Upper lobe of right lung (tissue), 1 donor: ENCODE measurements around the gene CCDC85C. TPM values are rescaled to one million over a fixed set of nuclear protein-coding genes. Genes with fewer than 3 reads are reported as not detected.

Experiments
- ATAC-seq: fragments of 200-7000 bp; cut with Tn5 transposase; one replicate; pipeline ENCODE4 v1.9.1; 2020; ENCODE audit warnings: mild to moderate bottlenecking, moderate library complexity
- DNase-seq: peaks from one replicate; pipeline ENCODE4 v3.0.0-alpha.2; 2020
- H3K27ac ChIP-seq: fragments of 200-600 bp; one replicate; pipeline ENCODE4 v1.8.0; 2022
- H3K27me3 ChIP-seq: fragments of 200-600 bp; one replicate; pipeline ENCODE4 v1.8.0; 2022; ENCODE audit warnings: mild to moderate bottlenecking
- H3K36me3 ChIP-seq: fragments of 200-600 bp; one replicate; pipeline ENCODE4 v1.8.0; 2022
- H3K4me1 ChIP-seq: fragments of 200-600 bp; one replicate; pipeline ENCODE4 v1.8.0; 2022
- H3K4me3 ChIP-seq: fragments of 200-600 bp; one replicate; pipeline ENCODE4 v1.8.0; 2022; ENCODE audit warnings: mild to moderate bottlenecking
- H3K9me3 ChIP-seq: fragments of 200-600 bp; one replicate; pipeline ENCODE4 v1.8.0; 2022
- CTCF ChIP-seq: fragments of 200-600 bp; IDR thresholded peaks from one replicate; pipeline ENCODE4 v1.8.0; 2022; ENCODE audit warnings: antibody characterized with exemption
- intact Hi-C: fragments of 100-400 bp; cut with DNase I; formaldehyde crosslinking; loops from one replicate; pipeline ENCODE4 v1.11.0; 2022
- total RNA-seq: library from RNA; stranded (reverse); fragmentation: NEBNext Ultra II Directional; extraction: Animal tissue kit (Norgen Biotek cat#: 25700); gene quantifications from one replicate; pipeline ENCODE4 v1.2.1, GENCODE V29; 2021
- donor health status: DM: no; HTN: yes; CAD: no; lungs with severe emphysema.

Gene CCDC85C
- total RNA-seq, 1 donor from 2014 or later = 22.6 TPM

GRCh38 chr14:99569725-99570543, 34.1 kb downstream of the CCDC85C start:
- intact Hi-C loops = no loop called here
- DNase-seq (no peak), ATAC-seq (no peak)
- Histone ChIP-seq H3K36me3 (no peaks in the 10 kb centered on the region), H3K4me1 (peaks cover 62% of the 10 kb centered on the region), H3K9me3 (no peaks in the 10 kb centered on the region), H3K27me3 (no peaks in the 10 kb centered on the region), H3K4me3 (no peak overlapping the region), H3K27ac (no peak overlapping the region)
- no peak for TF ChIP-seq CTCF

GRCh38 chr14:99568567-99569560, 35.1 kb downstream of the CCDC85C start:
- Histone ChIP-seq H3K36me3 (no peaks in the 10 kb centered on the region), H3K9me3 (no peaks in the 10 kb centered on the region), H3K27ac (no peak overlapping the region), H3K4me1 (peaks cover 58% of the 10 kb centered on the region), H3K4me3 (no peak overlapping the region), H3K27me3 (no peaks in the 10 kb centered on the region)
- DNase-seq = no peak
- intact Hi-C loops = no loop called here
- no peak for ATAC-seq
- TF ChIP-seq CTCF = no peak

GRCh38 chr14:99566390-99567354, 37.3 kb downstream of the CCDC85C start:
- no peak overlapping the region for H3K4me3 ChIP-seq
- no peaks in the 10 kb centered on the region for H3K27me3 ChIP-seq
- no peaks in the 10 kb centered on the region for H3K9me3 ChIP-seq
- H3K27ac ChIP-seq = no peak overlapping the region
- no peak for ATAC-seq
- H3K4me1 ChIP-seq = peaks cover 52% of the 10 kb centered on the region
- no peak for DNase-seq
- no peaks in the 10 kb centered on the region for H3K36me3 ChIP-seq
- intact Hi-C loops = no loop called here
- TF ChIP-seq CTCF = no peak

GRCh38 chr14:99566009-99566389, 38.0 kb downstream of the CCDC85C start:
- H3K36me3 ChIP-seq = no peaks in the 10 kb centered on the region
- TF ChIP-seq CTCF = no peak
- no peak overlapping the region for H3K4me3 ChIP-seq
- DNase-seq (no peak), ATAC-seq (no peak)
- no peaks in the 10 kb centered on the region for H3K27me3 ChIP-seq
- no peaks in the 10 kb centered on the region for H3K9me3 ChIP-seq
- no peak overlapping the region for H3K27ac ChIP-seq
- H3K4me1 ChIP-seq = peaks cover 47% of the 10 kb centered on the region
- intact Hi-C loops = no loop called here

- H3K4me1 ChIP-seq = peaks cover 46% of the 10 kb centered on the region
These were observed 38.6 kb downstream of the CCDC85C start for GRCh38 chr14:99565383-99565782.

More at GRCh38 chr14:99565383-99565782, 38.6 kb downstream of the CCDC85C start:
- no peak overlapping the region for H3K27ac ChIP-seq
- H3K9me3 ChIP-seq = no peaks in the 10 kb centered on the region
- H3K27me3 ChIP-seq = no peaks in the 10 kb centered on the region
- ATAC-seq (no peak), DNase-seq (no peak)
- no peak for TF ChIP-seq CTCF
- intact Hi-C loops = no loop called here
- no peak overlapping the region for H3K4me3 ChIP-seq
- H3K36me3 ChIP-seq = no peaks in the 10 kb centered on the region
